Astrocyte (in vitro differentiated cells and primary cell): Measurements from ENCODE around the gene CHAT. TPM values are rescaled to one million over a fixed set of nuclear protein-coding genes. Genes with fewer than 3 reads are reported as not detected.
A peak's percentile ranks its signal among the peaks of the same experiment; 100 is the strongest.

Source experiments
- DNase-seq: peaks from one replicate; pipeline ENCODE4 v3.0.0-alpha.2; 2010; ENCODE audit warnings: low read depth
- FAIRE-seq: peaks from 2 replicates; lab custom pipeline; 2011; peaks lifted over from hg19 to GRCh38; lab: Jason Lieb, UNC
- H2AFZ ChIP-seq: 2 replicates; pipeline ENCODE4 v1.6.0; 2012; ENCODE audit warnings: low read depth, low read length, inconsistent platforms
- H3K27ac ChIP-seq: 2 replicates; pipeline ENCODE4 v1.5.1; 2011; ENCODE audit warnings: low read depth, low read length, inconsistent platforms
- H3K27me3 ChIP-seq: 2 replicates; pipeline ENCODE4 v1.6.0; 2011; ENCODE audit warnings: low read length, inconsistent platforms; ENCODE audit not compliant: insufficient read depth
- H3K36me3 ChIP-seq: 2 replicates; pipeline ENCODE4 v1.5.1; 2011; ENCODE audit warnings: low read length, inconsistent platforms; ENCODE audit not compliant: insufficient read depth
- H3K4me1 ChIP-seq: 2 replicates; pipeline ENCODE4 v1.5.1; 2011; ENCODE audit warnings: low read length, inconsistent platforms; ENCODE audit not compliant: insufficient read depth
- H3K4me2 ChIP-seq: 2 replicates; pipeline ENCODE4 v1.6.0; 2012; ENCODE audit warnings: low read length, inconsistent platforms
- H3K4me3 ChIP-seq: 2 replicates; pipeline ENCODE4 v1.5.1; 2011; ENCODE audit warnings: low read depth, mild to moderate bottlenecking, low read length, inconsistent platforms; ENCODE audit not compliant: insufficient read depth
- H3K79me2 ChIP-seq: 2 replicates; pipeline ENCODE4 v1.6.0; 2012; ENCODE audit warnings: mild to moderate bottlenecking, low read length, inconsistent platforms; ENCODE audit not compliant: insufficient read depth
- H3K9ac ChIP-seq: 2 replicates; pipeline ENCODE4 v1.6.0; 2012; ENCODE audit warnings: mild to moderate bottlenecking, low read length, inconsistent platforms
- H3K9me3 ChIP-seq: 2 replicates; pipeline ENCODE4 v1.5.1; 2012; ENCODE audit warnings: low read depth, mild to moderate bottlenecking, low read length, inconsistent platforms; ENCODE audit not compliant: insufficient read depth
- H4K20me1 ChIP-seq: 2 replicates; pipeline ENCODE4 v1.6.0; 2012; ENCODE audit warnings: low read length, inconsistent platforms; ENCODE audit not compliant: insufficient read depth
- H3K27ac Mint-ChIP-seq: one replicate; pipeline ENCODE4 v1.8.0; 2021; ENCODE audit warnings: mild to moderate bottlenecking, mixed read lengths; ENCODE audit not compliant: unreplicated experiment
- H3K27me3 Mint-ChIP-seq: one replicate; pipeline ENCODE4 v1.8.0; 2021; ENCODE audit warnings: low read depth, mixed read lengths; ENCODE audit not compliant: unreplicated experiment
- H3K36me3 Mint-ChIP-seq: one replicate; pipeline ENCODE4 v1.8.0; 2021; ENCODE audit warnings: low read depth, mixed read lengths; ENCODE audit not compliant: unreplicated experiment
- H3K4me1 Mint-ChIP-seq: one replicate; pipeline ENCODE4 v1.8.0; 2021; ENCODE audit warnings: low read depth, mixed read lengths; ENCODE audit not compliant: unreplicated experiment
- H3K4me3 Mint-ChIP-seq: one replicate; pipeline ENCODE4 v1.8.0; 2021; ENCODE audit warnings: mild to moderate bottlenecking, moderate library complexity, mixed read lengths; ENCODE audit not compliant: unreplicated experiment
- H3K9me3 Mint-ChIP-seq: one replicate; pipeline ENCODE4 v1.8.0; 2021; ENCODE audit warnings: mild to moderate bottlenecking, mixed read lengths; ENCODE audit not compliant: unreplicated experiment
- EZH2 ChIP-seq: IDR thresholded peaks from 2 replicates; pipeline ENCODE4 v1.6.1; 2012; ENCODE audit warnings: mild to moderate bottlenecking, low read length, inconsistent platforms; ENCODE audit not compliant: insufficient read depth
- total RNA-seq: library from RNA; stranded (reverse); gene quantifications from 2 replicates; pipeline ENCODE4 v1.2.1, GENCODE V29; 2021
- TF ChIP-seq, protein P1 (sequence below): IDR thresholded peaks from 2 replicates; pipeline ENCODE4 v1.5.1; 2011; ENCODE audit warnings: low read depth, mild to moderate bottlenecking, inconsistent platforms, low read length, moderate library complexity; ENCODE audit not compliant: insufficient read depth

Gene CHAT
- total RNA-seq, 1 donor from 2014 or later = 1.00 TPM

DNA sequence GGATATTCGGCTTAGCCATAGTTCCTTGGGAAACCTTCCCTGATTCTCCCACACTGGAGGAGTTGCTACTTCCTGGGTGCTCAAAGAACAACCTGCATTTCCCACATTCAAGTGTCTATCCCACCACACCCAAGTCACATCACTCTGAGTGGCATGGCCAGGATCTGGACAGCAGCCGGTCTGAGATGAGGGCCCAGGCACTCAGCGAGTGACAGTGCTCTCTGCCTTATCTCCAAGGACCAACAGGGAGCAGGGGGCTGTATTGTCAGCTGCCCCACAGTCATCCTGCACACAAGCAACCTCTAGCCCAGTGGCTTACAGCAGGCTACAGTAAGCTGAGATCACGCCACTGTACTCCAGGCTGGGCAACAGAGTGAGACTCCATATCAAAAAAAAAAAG is 19.8 kb upstream of the CHAT start:
- Mint-ChIP-seq H3K27ac (no peak overlapping the region), H3K4me3 (no peak overlapping the region), H3K9me3 (no peaks in the 10 kb centered on the region), H3K27me3 (peaks cover 42% of the 10 kb centered on the region), H3K36me3 (no peaks in the 10 kb centered on the region), H3K4me1 (peaks cover 5% of the 10 kb centered on the region)
- FAIRE-seq = no peak
- Histone ChIP-seq H3K27ac (no peak overlapping the region), H3K27me3 (peaks cover 4% of the 10 kb centered on the region), H3K9ac (no peak overlapping the region), H3K9me3 (no peaks in the 10 kb centered on the region), H2AFZ (no peak overlapping the region), H3K36me3 (no peaks in the 10 kb centered on the region), H3K79me2 (no peaks in the 10 kb centered on the region), H3K4me2 (no peak overlapping the region), H4K20me1 (no peaks in the 10 kb centered on the region), H3K4me3 (no peak overlapping the region), H3K4me1 (no peaks in the 10 kb centered on the region)
- no peak for DNase-seq
- TF ChIP-seq EZH2 = no peak
- TF ChIP-seq, protein P1, sequence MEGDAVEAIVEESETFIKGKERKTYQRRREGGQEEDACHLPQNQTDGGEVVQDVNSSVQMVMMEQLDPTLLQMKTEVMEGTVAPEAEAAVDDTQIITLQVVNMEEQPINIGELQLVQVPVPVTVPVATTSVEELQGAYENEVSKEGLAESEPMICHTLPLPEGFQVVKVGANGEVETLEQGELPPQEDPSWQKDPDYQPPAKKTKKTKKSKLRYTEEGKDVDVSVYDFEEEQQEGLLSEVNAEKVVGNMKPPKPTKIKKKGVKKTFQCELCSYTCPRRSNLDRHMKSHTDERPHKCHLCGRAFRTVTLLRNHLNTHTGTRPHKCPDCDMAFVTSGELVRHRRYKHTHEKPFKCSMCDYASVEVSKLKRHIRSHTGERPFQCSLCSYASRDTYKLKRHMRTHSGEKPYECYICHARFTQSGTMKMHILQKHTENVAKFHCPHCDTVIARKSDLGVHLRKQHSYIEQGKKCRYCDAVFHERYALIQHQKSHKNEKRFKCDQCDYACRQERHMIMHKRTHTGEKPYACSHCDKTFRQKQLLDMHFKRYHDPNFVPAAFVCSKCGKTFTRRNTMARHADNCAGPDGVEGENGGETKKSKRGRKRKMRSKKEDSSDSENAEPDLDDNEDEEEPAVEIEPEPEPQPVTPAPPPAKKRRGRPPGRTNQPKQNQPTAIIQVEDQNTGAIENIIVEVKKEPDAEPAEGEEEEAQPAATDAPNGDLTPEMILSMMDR = no peak

DNA sequence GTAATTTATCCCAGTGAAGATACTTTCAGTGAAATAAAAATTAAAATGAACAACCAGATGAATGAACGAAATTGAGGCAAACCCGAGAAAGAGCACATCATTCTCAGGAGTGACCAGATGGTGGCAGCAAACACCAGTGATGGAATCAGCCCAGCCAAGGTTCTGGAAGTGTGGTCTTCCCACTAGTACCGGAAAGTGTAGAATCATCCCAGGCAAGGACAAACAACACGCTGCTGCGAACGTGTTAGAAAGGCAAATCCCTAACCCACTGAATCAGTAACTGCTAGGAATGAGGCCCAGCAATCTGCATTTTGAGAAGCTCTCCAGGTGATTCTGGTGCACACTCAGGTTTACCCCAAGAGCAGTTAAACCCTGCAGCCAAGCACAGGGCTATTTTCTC is 19.2 kb upstream of the CHAT start:
- Histone ChIP-seq H3K27ac (no peak overlapping the region), H3K4me2 (no peak overlapping the region), H3K9me3 (no peaks in the 10 kb centered on the region), H2AFZ (no peak overlapping the region), H3K36me3 (no peaks in the 10 kb centered on the region), H3K27me3 (peaks cover 4% of the 10 kb centered on the region), H3K9ac (no peak overlapping the region), H3K79me2 (no peaks in the 10 kb centered on the region), H4K20me1 (no peaks in the 10 kb centered on the region), H3K4me1 (no peaks in the 10 kb centered on the region), H3K4me3 (no peak overlapping the region)
- no peaks in the 10 kb centered on the region for H3K36me3 Mint-ChIP-seq
- H3K4me3 Mint-ChIP-seq = no peak overlapping the region
- H3K9me3 Mint-ChIP-seq = peaks cover 1% of the 10 kb centered on the region
- no peak overlapping the region for H3K27ac Mint-ChIP-seq
- peaks cover 44% of the 10 kb centered on the region for H3K27me3 Mint-ChIP-seq
- peak; percentile 88 for FAIRE-seq
- peak; percentile 43 for DNase-seq
- peaks cover 11% of the 10 kb centered on the region for H3K4me1 Mint-ChIP-seq
- no peak for TF ChIP-seq EZH2
- TF ChIP-seq, protein P1 = peak; percentile 93

DNA sequence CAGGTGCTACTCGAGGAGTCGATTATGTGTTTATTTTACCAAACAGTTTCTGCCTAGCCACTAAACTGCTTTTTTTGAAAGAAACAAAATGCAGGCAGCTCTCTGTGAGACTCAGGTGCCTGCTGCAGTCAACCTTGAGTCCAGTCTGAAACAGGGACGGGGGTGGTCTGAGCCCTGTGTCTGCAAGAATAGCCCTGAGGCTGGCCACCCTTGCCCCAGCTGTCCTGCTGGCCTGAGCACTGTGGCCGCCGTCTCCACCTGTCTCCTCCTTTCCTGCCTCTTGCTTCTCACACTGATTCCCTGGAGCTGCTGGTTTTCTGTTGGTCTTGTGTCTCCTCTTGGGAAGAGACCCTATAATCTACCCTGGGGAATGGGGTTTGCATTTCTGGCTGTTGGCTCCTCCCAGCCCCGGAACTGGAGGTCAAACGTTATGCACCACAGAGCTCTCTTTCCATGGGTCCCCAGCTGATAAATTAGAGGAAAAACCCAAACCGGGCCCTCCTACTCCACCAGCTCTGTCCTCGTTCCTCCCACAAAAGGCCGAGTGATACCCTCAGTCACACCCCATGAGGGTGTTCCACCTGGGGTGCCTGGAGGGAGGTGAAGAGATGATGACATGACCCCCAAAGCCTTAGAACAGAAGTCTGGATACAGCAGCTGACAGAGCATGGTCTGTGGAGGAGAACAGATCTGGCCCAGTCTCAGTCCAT is 18.7 kb upstream of the CHAT start:
- H3K4me1 Mint-ChIP-seq = peaks cover 11% of the 10 kb centered on the region
- DNase-seq (no peak), FAIRE-seq (no peak)
- Histone ChIP-seq H3K9me3 (no peaks in the 10 kb centered on the region), H4K20me1 (no peaks in the 10 kb centered on the region), H3K27ac (no peak overlapping the region), H2AFZ (no peak overlapping the region), H3K4me3 (no peak overlapping the region), H3K79me2 (no peaks in the 10 kb centered on the region), H3K4me1 (no peaks in the 10 kb centered on the region), H3K4me2 (no peak overlapping the region), H3K27me3 (peaks cover 4% of the 10 kb centered on the region), H3K36me3 (no peaks in the 10 kb centered on the region), H3K9ac (no peak overlapping the region)
- peaks cover 2% of the 10 kb centered on the region for H3K9me3 Mint-ChIP-seq
- no peaks in the 10 kb centered on the region for H3K36me3 Mint-ChIP-seq
- TF ChIP-seq EZH2 = no peak
- TF ChIP-seq, protein P1 = no peak
- H3K27me3 Mint-ChIP-seq = peaks cover 46% of the 10 kb centered on the region
- H3K27ac Mint-ChIP-seq = no peak overlapping the region
- no peak overlapping the region for H3K4me3 Mint-ChIP-seq
